ENCODE results near the gene RFTN1.

Gene RFTN1

DNA sequence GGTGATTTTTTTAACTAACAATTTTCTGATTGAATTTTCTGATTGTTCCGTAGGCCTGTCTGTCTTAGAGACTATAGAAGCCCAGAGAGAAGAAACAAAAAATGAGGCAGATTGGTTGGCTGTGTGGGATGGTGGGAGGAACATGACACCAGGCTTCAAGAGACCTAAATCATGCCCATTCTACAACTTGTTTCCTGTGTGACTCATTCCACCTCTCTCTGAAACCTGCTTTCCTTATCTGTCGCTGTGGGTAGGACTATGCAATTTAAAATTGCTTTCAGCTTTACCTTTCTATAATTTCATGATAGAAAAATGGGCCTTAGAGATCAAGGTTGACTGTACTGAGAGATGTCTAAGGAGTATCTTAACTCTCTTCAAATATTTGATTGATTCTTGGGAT lies 203.9 kb downstream of the RFTN1 start:
- DNase-seq (ENCODE audit: low read depth in 2 of 2, low spot score in 1 of 2): peak in 1 of 2 donors; percentile 40

DNA sequence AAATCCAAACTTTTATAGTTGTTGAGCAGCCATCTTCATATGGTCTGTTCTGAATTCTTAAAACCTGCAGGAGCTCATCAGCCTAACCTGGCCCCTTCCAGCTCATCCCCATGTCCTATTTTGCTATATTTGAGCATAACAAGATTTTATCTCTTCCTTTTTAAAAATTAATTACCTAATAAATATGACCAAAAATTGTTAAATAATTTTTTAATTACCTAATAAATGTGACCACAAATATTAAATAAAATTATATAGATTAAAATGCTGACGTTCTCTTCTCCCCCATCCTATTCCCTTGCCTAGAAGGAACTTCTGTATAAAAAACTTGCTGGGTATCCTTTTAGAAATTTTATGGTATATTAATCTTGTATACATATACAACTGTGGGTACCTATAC lies 204.8 kb downstream of the RFTN1 start:
- no peak for DNase-seq (ENCODE audit: low read depth in 2 of 2, low spot score in 1 of 2)

DNA sequence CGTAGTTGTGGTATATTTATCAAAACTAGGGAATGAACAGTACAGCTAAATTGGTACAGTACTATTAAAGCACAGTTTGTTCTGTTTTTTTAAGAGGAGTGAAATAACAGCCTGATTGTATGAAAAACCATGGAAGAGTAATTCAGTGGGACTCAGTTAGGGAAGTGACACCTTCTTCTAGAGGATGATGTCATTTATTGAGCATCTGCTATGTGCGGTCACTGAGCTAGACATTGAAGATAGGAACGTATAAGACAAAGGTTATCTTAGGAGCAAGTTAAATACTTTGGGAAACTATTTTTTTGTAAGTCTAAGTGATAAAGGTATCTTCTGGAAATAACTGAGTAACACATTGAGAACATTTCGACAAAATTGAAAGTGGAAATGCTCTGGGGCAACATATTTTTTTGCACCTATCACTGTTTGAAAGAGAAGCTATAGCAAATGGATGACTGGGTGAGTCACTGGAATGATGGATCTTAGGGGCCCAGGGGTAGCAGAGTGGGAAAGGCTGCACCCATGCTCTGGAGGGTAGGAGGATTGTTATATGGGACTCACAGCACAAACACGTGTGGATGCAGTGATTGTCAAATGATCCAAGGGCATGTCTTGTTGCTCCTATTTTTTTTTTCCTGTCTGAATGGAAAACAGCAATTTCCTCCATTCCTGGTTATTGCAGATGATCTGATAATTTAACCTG lies 205.5 kb downstream of the RFTN1 start:
- no peak for DNase-seq (ENCODE audit: low read depth in 2 of 2, low spot score in 1 of 2)

DNA sequence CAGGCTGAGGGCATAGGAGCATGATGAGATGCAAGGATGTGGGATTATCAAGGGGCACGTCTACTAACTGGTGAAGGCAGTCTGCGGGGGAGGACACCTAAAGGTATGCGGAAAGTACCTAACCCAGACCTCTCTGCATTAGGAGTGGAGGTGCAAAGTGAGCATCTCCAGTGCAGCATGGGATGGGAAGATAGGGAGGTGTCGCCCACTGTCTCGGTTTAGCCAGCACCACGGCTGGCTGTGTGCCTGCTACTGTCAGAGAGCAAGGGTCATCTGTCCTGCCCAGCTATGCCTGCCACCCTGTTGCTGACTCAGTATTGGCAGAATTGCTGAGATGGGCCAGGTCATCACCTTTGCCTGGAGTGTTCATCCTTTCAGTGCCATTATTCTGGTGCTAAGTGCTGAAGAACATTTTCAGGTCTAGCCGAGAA lies 208.4 kb downstream of the RFTN1 start:
- DNase-seq (ENCODE audit: low read depth in 2 of 2, low spot score in 1 of 2): peak in 1 of 2 donors; percentile 21

DNA sequence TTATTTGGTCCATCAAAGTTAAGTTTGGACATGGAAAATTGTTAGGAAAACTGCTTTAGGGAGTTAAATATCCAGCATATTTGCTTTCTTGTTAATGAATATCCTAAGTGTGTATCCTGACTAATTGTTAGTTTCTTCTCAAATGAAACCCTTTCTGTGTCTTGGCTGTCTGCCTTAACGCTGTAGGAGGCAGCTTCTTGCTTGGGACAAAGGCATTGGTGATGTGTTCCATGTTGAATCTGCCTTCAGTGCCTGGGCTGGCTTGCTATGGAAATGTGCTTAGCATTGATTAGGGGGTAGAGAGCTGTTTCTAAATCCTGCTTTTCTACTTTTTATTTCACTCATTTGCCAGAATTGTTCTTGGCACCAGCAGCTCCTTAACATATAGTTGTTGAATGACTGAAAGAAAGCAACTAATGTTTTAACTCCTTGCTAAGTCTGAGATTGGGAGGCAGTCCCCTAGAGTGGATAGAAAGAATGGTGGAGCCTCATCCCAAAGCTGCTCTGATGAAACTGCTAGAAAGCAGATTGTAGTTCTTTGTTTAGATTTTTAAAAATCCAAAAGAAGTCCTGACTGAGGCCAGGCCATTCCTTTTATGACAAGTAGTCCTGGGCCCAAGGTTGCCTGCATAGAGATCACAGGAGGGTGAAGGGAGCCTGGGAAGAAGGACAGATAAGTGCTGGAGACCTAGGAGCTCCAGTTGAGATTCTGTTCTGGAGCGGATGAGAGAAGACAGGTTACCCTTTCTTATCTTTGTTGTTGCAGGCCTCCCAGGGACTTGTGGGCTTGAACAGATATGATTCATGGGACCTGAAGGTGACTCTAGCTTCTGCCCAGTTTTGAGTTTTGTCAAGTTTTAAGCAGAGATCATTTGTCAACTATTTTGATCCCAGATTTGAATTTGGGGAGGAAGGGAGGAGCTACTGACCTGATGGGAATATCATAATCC lies 209.2 kb downstream of the RFTN1 start:
- no peak for DNase-seq (ENCODE audit: low read depth in 2 of 2, low spot score in 1 of 2)

DNA sequence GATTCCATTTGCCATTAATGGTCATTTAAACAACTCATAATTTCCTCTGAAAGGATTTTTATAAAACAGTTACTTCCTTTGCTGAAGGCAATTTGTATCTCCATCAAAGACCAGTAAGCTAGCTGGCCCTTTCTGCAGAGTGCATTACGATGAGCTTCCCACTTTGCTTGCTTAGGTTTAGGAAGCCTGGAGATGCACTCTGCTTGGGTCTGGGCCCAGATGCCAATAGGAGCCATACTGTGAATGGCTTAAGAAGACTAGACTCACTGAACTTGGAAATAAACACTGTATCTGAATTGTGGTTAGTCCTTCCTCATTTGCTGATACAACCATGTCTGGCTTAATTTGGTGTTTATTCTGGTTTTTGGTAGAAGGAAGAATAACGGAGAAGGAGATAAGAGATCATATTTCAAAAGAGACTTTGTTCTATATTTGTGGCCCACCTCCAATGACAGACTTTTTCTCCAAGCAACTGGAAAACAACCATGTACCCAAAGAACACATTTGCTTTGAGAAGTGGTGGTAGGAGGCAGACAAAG lies 210.4 kb downstream of the RFTN1 start:
- no peak for DNase-seq (ENCODE audit: low read depth in 2 of 2, low spot score in 1 of 2)

DNA sequence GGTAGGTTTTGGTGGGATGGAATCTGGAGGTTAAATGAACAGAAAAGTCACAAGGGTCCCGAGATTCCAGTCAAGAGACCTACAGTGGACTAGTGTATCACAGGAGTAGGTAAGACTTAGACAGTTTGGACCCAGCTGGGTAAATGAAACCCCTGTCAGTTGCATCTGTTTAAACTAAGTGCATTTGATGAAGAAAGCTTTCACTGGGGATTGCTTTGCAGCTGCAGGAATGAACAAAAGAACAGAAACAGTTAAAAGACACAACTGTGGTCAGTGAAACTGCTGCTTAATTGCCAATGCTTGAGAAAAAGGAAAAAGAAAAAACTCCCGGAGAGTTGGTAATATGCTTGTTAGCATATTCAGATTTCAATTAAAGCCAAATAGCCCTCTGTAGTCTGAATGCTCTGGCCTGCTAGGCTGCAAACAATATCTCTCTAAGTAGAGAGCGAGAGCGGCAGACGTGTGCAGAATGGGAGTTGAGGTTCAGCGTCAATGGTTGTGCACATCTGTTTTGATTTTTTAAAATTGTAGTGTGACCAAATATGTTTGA lies 211.3 kb downstream of the RFTN1 start:
- DNase-seq (ENCODE audit: low read depth in 2 of 2, low spot score in 1 of 2): no peak

DNA sequence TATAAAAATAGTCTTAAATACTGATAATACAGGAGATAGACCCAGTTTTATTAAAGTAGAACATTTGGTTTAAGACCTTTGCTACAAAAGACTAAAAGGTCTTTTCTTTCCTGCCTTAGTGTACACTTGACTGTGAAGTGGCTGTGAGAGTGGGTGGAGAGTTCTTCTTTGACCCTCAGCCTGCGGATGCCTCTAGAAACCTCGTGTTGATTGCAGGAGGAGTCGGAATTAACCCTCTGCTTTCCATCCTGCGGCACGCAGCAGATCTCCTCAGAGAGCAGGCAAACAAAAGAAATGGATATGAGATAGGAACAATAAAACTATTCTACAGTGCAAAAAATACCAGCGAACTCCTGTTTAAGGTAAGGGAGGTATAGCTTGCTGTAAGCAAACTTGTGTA lies 212.0 kb downstream of the RFTN1 start:
- DNase-seq (ENCODE audit: low read depth in 2 of 2, low spot score in 1 of 2): no peak

DNA sequence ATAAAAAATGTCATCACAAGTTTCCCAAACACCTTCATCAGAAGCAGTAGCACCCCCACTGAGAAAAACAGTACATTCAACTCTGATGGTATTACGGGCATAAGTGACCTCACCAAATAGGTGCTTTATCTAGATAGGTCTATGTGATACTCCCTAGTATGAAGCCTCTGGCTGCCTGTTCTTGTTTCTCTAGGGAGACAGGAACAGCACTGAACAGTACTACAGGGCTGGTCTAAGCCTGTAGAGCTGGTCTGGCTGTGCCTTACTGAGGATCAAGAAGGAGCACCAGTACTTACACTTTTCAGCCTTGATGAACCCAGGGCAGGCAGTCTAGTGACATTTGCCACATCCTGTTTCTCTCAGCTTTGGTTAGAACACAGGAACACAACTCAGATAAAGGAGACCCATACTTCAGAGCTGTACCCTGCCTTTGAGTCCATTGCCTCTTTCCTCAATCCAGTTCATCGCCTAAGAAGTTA lies 212.6 kb downstream of the RFTN1 start:
- DNase-seq (ENCODE audit: low read depth in 2 of 2, low spot score in 1 of 2): no peak

DNA sequence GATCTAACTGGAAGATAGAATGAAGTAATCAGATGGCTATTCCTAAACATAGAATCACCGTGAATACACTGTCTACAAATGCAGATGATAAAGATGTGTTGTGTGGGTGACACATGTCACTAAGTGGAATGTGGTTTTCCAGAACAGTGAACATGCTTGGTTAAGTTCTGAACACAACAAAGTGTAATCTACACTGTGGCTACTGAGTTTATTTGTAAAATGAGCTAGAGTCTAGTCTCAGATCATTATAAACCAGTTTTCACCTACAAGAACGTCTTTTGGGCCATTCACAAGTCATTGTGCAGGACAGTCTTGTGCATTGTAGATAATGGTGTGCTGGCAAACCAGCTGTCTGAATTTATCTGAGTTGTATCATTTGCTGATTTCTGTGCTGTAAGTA lies 213.2 kb downstream of the RFTN1 start:
- DNase-seq (ENCODE audit: low read depth in 2 of 2, low spot score in 1 of 2): no peak

DNA sequence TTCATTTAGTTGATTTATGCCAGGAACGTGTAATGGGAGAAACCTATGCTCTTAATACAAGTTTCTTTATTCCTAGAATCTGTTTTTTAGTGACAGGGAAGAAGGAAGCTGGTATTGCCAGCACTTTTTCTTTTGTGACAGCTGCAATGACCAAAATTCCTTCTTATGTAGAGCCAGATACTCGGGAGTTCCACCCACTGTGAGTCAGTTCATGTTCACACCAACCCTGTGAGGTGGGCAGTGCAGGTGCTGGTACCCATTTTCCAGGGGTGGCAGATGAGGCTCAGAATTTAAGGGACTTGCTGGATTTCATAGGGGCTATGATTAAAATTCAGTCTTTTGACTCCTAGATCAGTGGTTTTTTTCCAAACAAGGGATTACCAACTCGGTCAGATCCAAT lies 213.8 kb downstream of the RFTN1 start:
- no peak for DNase-seq (ENCODE audit: low read depth in 2 of 2, low spot score in 1 of 2)

DNA sequence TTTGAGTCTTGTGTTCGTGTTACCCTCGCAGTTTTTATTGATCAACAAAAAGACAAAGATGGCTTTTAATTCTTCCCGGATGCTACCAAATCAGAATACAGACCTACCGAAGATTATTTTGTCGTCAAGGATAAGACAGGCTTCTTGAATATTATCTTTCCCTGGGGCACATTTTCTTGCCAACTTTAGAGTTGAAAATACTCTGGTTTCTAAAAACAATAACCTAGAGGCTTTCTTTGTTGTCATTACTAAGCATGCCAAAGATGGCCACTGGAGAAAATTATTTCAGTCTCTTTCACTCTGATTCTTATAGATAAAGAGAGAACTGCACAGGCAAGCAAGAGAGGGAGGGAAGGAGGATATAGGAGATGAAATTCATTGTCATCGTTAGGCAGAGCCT lies 214.6 kb downstream of the RFTN1 start:
- no peak for DNase-seq (ENCODE audit: low read depth in 2 of 2, low spot score in 1 of 2)

DNA sequence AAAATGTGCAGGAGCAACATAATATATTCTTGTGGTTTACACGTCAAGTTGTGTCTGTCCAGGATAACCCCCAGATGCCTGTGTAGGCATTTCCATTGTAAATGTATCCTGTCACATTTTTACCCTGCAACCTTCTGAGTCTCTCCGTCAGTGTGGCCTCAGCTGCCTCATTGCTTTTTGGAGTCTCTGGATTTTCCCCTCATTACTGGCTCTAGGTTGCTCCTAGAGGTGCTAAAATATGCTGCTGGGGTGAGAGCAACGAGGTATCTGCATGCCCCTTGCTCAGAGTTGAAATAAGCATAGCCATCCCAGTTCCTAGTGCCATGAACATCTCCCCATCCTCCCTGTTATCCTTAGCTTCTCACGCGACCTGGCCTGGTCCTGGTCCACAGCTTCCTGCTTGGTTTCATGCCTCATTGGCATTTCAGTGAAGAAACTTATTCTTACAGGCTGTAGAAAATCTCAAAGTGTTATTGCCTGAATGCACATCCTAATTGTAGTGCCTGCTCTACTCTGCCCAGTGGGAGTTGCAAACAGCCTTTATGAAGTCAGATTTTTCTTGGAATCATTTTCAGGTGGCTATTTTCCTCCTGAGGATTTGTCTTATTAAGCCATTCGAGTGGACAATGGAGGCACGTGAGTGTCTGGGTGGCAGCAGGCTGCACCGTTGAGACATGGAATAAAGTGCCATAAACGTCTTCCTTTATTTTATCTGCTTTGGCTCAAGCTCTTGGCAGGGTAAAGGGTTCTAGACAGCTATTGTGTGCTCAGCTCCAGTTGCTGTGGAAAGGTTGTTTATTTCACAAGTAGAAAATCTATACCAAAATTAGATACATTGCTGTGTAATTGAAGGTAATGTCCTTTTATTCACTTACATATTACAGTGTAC lies 215.3 kb downstream of the RFTN1 start:
- no peak for DNase-seq (ENCODE audit: low read depth in 2 of 2, low spot score in 1 of 2)

DNA sequence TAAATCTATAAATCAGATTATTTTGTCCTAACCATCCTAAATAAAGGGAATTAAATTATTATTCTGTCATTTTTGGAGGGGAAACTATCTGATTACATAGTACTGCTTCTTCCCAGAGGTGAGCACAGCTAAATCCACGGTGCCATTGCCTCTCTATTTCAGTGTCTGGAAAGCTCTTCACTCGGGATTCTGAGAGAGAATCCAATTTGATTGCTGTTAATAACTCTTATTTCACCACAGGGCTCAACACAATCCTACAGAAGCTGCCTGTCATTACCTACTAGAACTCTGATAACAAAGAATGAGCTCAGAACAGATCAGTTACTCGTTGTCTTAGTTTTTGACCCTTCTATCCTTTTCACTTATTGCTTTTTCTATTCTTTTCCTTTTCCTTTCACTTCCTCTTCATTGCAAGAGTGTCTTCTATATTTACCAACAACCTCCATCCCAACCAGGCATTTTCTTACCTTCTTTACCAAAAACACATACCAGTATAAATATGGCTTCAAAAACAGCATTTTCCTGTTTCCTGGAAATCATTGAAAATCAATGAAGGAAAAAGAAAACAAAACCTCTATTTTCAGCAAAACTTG lies 218.1 kb downstream of the RFTN1 start:
- DNase-seq (ENCODE audit: low read depth in 2 of 2, low spot score in 1 of 2): no peak

DNA sequence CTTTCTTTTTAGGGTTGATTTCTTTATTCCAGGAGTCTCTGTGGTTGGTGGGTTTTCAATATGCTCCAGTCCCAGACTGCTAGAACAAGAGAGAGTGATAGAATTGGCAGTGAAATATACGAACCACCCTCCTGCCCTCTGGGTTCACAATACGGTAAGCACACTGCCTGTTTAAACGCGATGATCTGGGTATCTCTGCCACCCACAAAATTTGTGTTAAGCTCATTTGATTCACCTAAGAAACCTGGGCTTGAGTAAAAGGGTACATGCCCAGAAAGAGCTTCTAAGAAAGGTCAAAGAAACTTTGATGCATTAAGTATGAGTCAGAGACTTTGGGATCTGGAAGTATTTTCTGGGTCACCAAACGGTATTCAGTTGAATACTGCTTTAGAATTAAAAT lies 218.7 kb downstream of the RFTN1 start:
- DNase-seq (ENCODE audit: low read depth in 2 of 2, low spot score in 1 of 2): no peak

DNA sequence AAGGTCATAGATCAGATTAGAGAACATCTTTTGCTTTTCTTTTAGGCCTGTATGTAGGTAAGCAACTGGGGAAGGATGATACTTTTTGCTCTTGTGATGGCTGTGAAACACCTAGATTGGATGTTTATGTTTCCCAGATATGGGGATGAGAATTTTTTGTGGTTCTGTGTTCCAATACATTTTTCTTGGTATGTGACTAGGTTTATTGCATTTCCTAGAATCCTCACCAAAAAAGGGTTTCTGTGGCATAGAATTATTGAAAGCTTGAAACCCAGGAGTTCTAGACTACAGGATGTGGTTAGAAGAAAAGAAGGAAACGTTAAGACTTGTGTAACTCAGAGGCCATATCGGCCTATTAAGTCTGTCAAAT lies 222.7 kb downstream of the RFTN1 start:
- DNase-seq (ENCODE audit: low read depth in 2 of 2, low spot score in 1 of 2): no peak

DNA sequence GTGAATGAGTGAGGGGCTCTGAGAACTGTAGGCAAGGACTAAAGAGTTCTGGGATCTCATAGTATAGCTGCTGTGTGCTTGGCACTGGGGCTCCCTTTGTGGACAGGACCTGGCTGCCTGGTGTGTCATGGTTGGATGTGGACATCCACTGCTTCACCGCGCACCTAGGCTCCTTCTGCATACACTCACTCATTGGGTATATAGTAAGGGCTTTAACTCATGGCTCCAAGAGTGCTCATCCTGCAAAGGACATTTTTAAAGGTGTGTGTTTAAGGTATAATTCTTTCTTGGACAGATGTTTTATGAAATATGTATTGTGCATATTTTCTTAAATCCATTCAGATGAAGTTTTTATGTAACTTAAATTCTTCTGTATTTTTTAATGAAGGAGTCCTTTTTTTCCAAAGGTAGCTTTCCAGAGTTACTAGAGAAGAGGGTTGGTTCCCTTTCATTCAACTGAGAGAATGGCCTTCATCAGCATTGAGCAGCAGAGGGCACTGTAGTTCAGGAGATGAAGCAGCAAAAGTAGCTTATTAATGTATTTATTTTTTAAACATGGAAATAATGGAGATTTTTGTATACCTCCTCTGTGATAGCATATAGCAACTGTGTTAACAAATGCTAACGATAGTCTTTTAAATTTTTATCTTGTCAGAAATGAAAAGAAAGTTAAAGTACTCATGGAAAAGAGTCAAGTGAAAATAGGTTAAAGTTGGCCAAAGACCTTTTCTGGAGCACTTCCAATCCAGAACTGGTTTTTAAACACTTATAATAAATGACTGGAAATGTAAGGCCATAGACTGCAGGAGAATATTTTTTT lies 223.3 kb downstream of the RFTN1 start:
- no peak for DNase-seq (ENCODE audit: low read depth in 2 of 2, low spot score in 1 of 2)

DNA sequence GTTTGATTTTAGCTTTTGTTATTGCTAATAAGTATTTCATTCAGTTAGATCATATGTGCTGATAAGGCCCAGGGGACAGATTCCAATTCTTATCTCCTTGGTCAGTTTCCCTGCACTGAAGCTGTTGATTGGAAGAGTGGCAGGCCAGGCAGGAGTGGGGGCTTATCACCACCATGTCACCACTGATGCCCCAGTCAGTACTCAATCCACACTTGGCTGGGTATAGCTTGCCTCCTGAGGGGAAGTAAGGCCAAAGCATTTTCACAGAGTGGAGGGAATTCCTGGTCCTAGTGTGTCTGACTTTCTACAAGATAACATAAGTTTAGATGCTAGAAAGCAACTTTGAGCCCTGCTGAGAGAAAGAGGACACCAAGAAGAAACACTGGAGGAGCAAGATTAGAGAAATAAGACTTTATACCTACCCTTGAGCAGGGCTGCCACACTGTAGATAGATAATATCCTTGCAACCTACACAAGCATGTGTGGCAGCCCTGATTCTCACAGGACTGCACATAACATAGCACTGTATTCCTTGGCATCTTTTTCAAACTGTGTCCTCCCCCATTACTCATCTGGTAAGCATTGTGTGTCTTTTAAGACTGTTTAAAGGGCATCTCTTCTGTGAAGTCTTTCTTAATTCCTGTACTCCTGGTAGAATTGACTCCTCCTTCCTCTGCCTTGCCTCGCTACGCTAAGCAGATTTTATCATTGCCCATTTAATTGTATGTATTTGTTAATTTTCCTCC lies 224.2 kb downstream of the RFTN1 start:
- DNase-seq (ENCODE audit: low read depth in 2 of 2, low spot score in 1 of 2): no peak

DNA sequence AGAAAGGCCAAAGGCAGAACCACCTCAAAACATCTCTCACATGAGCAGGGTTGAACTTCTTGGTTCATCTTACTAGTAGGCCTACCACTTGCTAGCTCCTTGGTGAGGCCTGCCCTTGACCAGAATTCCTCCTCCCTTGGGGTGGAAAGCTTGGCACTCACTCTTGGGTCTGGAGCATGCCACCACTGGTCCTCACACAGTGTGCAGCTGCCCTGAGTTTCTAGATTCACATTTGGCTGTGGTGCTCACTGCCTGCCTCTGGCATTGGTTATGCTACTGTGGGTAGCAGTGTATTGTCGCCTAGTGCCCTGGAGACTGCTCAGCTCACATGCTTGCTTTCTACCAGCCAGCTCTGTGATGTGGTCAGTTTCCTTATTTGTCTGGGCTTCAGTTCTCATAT lies 224.8 kb downstream of the RFTN1 start:
- no peak for DNase-seq (ENCODE audit: low read depth in 2 of 2, low spot score in 1 of 2)

All from stimulated activated CD8-positive, alpha-beta memory T cell treated with anti-CD3 and anti-CD28 coated beads, Interleukin-4, amount 100 ng/mL, for 4 hours (primary cell).